Chondrocyte (in vitro differentiated cells): Measurements from ENCODE around the gene OR10H2. TPM values are rescaled to one million over a fixed set of nuclear protein-coding genes. Genes with fewer than 3 reads are reported as not detected.

Source experiments
- DNase-seq: peaks from one replicate; pipeline ENCODE4 v3.0.0; 2021; ENCODE audit warnings: mixed read lengths, low spot score
- H3K27ac Mint-ChIP-seq: one replicate; pipeline ENCODE4 v1.8.0; 2021; ENCODE audit warnings: mild to moderate bottlenecking, moderate library complexity, mixed read lengths; ENCODE audit not compliant: unreplicated experiment
- H3K27me3 Mint-ChIP-seq: 2 replicates; pipeline ENCODE4 v1.8.0; 2021; ENCODE audit warnings: low read depth, mixed read lengths
- H3K36me3 Mint-ChIP-seq: 2 replicates; pipeline ENCODE4 v1.8.0; 2021; ENCODE audit warnings: low read depth, mixed read lengths
- H3K4me1 Mint-ChIP-seq: 2 replicates; pipeline ENCODE4 v1.8.0; 2021; ENCODE audit warnings: low read depth, mild to moderate bottlenecking, mixed read lengths
- H3K4me3 Mint-ChIP-seq: one replicate; pipeline ENCODE4 v1.8.0; 2021; ENCODE audit warnings: mild to moderate bottlenecking, moderate library complexity, mixed read lengths; ENCODE audit not compliant: unreplicated experiment
- H3K9me3 Mint-ChIP-seq: 2 replicates; pipeline ENCODE4 v1.8.0; 2021; ENCODE audit warnings: low read depth, mixed read lengths
- total RNA-seq: library from RNA; stranded (reverse); gene quantifications from 3 replicates; pipeline ENCODE4 v1.2.1, GENCODE V29; 2021
- TF ChIP-seq, protein P1 (sequence below): fragments of 200-600 bp; sonication (generic); IDR thresholded peaks from 2 replicates; pipeline ENCODE4 v1.5.0; 2021; ENCODE audit warnings: antibody characterized with exemption, mild to moderate bottlenecking, moderate library complexity

OR10H2 gene
- total RNA-seq, 1 donor from 2014 or later: not detected

GRCh38 chr19:15732388-15732787, 4.6 kb downstream of the OR10H2 start:
- TF ChIP-seq, protein P1, sequence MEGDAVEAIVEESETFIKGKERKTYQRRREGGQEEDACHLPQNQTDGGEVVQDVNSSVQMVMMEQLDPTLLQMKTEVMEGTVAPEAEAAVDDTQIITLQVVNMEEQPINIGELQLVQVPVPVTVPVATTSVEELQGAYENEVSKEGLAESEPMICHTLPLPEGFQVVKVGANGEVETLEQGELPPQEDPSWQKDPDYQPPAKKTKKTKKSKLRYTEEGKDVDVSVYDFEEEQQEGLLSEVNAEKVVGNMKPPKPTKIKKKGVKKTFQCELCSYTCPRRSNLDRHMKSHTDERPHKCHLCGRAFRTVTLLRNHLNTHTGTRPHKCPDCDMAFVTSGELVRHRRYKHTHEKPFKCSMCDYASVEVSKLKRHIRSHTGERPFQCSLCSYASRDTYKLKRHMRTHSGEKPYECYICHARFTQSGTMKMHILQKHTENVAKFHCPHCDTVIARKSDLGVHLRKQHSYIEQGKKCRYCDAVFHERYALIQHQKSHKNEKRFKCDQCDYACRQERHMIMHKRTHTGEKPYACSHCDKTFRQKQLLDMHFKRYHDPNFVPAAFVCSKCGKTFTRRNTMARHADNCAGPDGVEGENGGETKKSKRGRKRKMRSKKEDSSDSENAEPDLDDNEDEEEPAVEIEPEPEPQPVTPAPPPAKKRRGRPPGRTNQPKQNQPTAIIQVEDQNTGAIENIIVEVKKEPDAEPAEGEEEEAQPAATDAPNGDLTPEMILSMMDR: no peak
- Mint-ChIP-seq H3K4me1 (no peaks in the 10 kb centered on the region), H3K27ac (no peak overlapping the region), H3K27me3 (peaks cover 2% of the 10 kb centered on the region), H3K9me3 (peaks cover 17% of the 10 kb centered on the region), H3K4me3 (no peak overlapping the region), H3K36me3 (no peaks in the 10 kb centered on the region)
- no peak for DNase-seq

DNA sequence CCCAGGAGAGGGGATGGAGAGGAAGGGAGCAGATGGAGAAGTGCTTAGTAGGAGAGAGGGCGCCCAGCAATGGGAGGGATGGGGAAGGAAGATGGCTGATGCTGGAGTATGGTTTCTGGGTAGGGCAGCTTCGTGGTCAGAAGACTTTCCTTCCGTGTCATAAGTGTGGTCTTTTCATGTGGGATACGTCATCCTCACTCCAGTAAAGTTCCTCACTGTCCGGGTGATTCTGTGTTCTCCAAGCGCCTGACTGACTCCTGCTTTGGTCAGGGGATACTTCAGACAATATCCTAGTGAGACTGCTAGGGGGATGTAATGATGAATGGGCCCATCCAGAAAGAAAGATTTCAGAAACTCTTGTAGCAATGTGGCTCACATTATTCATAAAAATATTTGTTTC, 6.1 kb downstream of the OR10H2 start:
- Mint-ChIP-seq H3K4me3 (no peak overlapping the region), H3K4me1 (no peaks in the 10 kb centered on the region), H3K27me3 (peaks cover 2% of the 10 kb centered on the region), H3K27ac (no peak overlapping the region), H3K36me3 (no peaks in the 10 kb centered on the region), H3K9me3 (peaks cover 17% of the 10 kb centered on the region)
- TF ChIP-seq, protein P1: no peak
- no peak for DNase-seq

GRCh38 chr19:15737722-15738121, 9.9 kb downstream of the OR10H2 start, which contains the start of gene OR10H3:
OR10H3 (plus strand) TSS chr19:15737985; CDS start chr19:15741393, 3,408 bp downstream.
- Mint-ChIP-seq H3K27me3 (peaks cover 2% of the 10 kb centered on the region), H3K36me3 (no peaks in the 10 kb centered on the region), H3K4me1 (no peaks in the 10 kb centered on the region), H3K4me3 (no peak within 1 kb of the TSS), H3K27ac (no peak within 1 kb of the TSS), H3K9me3 (peaks cover 25% of the 10 kb centered on the region)
- no peak for DNase-seq
- TF ChIP-seq, protein P1: no peak

DNA sequence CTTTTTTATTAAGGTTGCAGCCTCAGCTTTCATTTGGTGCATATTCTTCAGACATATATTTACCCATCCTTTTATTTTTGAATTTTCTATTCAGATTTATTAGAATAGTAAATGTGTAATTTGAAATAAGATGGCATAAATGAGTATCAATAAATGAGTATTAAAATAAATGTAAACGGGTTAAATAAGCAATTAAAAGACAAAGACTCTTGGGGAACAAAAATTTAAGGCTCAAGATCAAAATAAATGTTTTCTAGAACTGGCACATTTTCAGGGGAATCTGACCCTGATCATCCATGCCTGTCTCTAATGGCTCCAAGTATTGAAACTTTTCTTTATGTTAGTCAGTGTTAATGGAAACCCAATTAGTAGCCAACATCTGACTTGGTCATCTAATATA, 13.0 kb downstream of the OR10H2 start:
- peaks cover 28% of the 10 kb centered on the region for H3K9me3 Mint-ChIP-seq
- H3K4me1 Mint-ChIP-seq: no peaks in the 10 kb centered on the region
- H3K36me3 Mint-ChIP-seq: no peaks in the 10 kb centered on the region
- H3K27me3 Mint-ChIP-seq: no peaks in the 10 kb centered on the region
- TF ChIP-seq, protein P1: no peak
- no peak overlapping the region for H3K27ac Mint-ChIP-seq
- H3K4me3 Mint-ChIP-seq: no peak overlapping the region
- DNase-seq: no peak

GRCh38 chr19:15748239-15748638, 20.4 kb downstream of the OR10H2 start:
- Mint-ChIP-seq H3K27ac (no peak overlapping the region), H3K36me3 (no peaks in the 10 kb centered on the region), H3K4me1 (no peaks in the 10 kb centered on the region), H3K27me3 (no peaks in the 10 kb centered on the region), H3K4me3 (no peak overlapping the region), H3K9me3 (peaks cover 9% of the 10 kb centered on the region)
- no peak for DNase-seq
- TF ChIP-seq, protein P1: no peak
